PC-9 (cell line): ENCODE measurements around the gene DIP2C.

Experiments
- EZH2 ChIP-seq: fragments of 200-600 bp; sonication (generic); IDR thresholded peaks from 2 replicates; pipeline ENCODE4 v1.8.0; 2017; ENCODE audit warnings: antibody characterized with exemption, low read depth
- TF ChIP-seq, protein P1 (sequence below): fragments of 200-600 bp; sonication (generic); conservative IDR thresholded peaks from 2 replicates; pipeline ENCODE4 v1.6.1; 2017; ENCODE audit warnings: mixed run types, antibody characterized with exemption, mild to moderate bottlenecking, moderate library complexity

DNA sequence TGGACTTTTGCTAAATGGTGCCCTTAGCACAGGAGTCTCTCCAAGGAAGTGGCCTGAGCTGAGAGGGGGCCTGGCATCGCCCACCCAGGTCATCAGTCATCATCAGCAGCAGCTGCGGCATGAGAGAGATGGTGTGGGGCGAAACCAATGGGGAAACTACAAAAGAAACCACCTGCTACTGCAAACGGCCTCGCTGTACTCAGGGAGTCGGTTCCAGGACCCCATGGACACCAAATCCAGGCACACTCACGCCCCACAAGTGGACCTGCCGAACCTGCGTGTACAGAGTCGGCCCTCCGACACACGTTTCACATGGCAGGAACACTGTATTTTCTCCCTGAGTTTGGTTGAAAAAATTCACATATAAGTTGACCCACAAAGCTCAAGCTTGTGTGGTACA, 37.8 kb downstream of the DIP2C start:
- TF ChIP-seq, protein P1, sequence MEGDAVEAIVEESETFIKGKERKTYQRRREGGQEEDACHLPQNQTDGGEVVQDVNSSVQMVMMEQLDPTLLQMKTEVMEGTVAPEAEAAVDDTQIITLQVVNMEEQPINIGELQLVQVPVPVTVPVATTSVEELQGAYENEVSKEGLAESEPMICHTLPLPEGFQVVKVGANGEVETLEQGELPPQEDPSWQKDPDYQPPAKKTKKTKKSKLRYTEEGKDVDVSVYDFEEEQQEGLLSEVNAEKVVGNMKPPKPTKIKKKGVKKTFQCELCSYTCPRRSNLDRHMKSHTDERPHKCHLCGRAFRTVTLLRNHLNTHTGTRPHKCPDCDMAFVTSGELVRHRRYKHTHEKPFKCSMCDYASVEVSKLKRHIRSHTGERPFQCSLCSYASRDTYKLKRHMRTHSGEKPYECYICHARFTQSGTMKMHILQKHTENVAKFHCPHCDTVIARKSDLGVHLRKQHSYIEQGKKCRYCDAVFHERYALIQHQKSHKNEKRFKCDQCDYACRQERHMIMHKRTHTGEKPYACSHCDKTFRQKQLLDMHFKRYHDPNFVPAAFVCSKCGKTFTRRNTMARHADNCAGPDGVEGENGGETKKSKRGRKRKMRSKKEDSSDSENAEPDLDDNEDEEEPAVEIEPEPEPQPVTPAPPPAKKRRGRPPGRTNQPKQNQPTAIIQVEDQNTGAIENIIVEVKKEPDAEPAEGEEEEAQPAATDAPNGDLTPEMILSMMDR: no peak
- no peak for TF ChIP-seq EZH2
